SK-N-SH treated with all-trans-retinoic acid at 6 μM for 48 hours (cell line): Measurements from ENCODE around the gene KAZALD1.

Experiments used
- BACH2 ChIP-seq: fragments of 250-450 bp; sonication (Bioruptor Pico); IDR thresholded peaks from 2 replicates; pipeline ENCODE4 v1.9.0; 2021; ENCODE audit warnings: mild to moderate bottlenecking, borderline replicate concordance
- CREB5 ChIP-seq: fragments of 250-450 bp; sonication (Bioruptor Pico); IDR thresholded peaks from 2 replicates; pipeline ENCODE4 v1.5.1; 2020; ENCODE audit warnings: low read depth, mild to moderate bottlenecking, moderate library complexity
- CSRNP3 ChIP-seq: fragments of 250-450 bp; sonication (Bioruptor Pico); IDR thresholded peaks from 2 replicates; pipeline ENCODE4 v1.5.1; 2021; ENCODE audit warnings: mild to moderate bottlenecking, moderate library complexity
- ESRRG ChIP-seq: fragments of 250-450 bp; sonication (Bioruptor Pico); IDR thresholded peaks from 2 replicates; pipeline ENCODE4 v1.6.1; 2021; ENCODE audit warnings: mild to moderate bottlenecking
- GLIS3 ChIP-seq: fragments of 250-450 bp; sonication (Bioruptor Pico); IDR thresholded peaks from 2 replicates; pipeline ENCODE4 v1.5.0; 2020; ENCODE audit warnings: mild to moderate bottlenecking, moderate library complexity
- PATZ1 ChIP-seq: fragments of 250-450 bp; sonication (Bioruptor Pico); IDR thresholded peaks from 2 replicates; pipeline ENCODE4 v1.8.0; 2020; ENCODE audit warnings: mild to moderate bottlenecking, moderate library complexity, borderline replicate concordance
- SNAI2 ChIP-seq: fragments of 250-450 bp; sonication (Bioruptor Pico); IDR thresholded peaks from 2 replicates; pipeline ENCODE4 v1.5.0; 2020; ENCODE audit warnings: mild to moderate bottlenecking, moderate library complexity
- TSHZ2 ChIP-seq: fragments of 250-450 bp; sonication (Bioruptor Pico); IDR thresholded peaks from 2 replicates; pipeline ENCODE4 v1.5.0; 2020; ENCODE audit warnings: mild to moderate bottlenecking, moderate library complexity
- ZFP3 ChIP-seq: fragments of 250-450 bp; sonication (Bioruptor Pico); IDR thresholded peaks from 2 replicates; pipeline ENCODE4 v1.5.0; 2020; ENCODE audit warnings: mild to moderate bottlenecking, moderate library complexity

- TF ChIP-seq PATZ1 (CRISPR knock-in tag) (no peak), GLIS3 (CRISPR knock-in tag) (no peak), BACH2 (CRISPR knock-in tag) (no peak), CSRNP3 (CRISPR knock-in tag) (no peak), CREB5 (CRISPR knock-in tag) (no peak), TSHZ2 (no peak), SNAI2 (CRISPR knock-in tag) (no peak), ZFP3 (CRISPR knock-in tag) (no peak), ESRRG (CRISPR knock-in tag) (no peak)
Observed at GRCh38 chr10:101094121-101094879, 32.5 kb downstream of the KAZALD1 start.
